GM18502 (cell line): Measurements from ENCODE around the gene SLC35E2B.
A peak's percentile ranks its signal among the peaks of the same experiment; 100 is the strongest.
"Not testable (repeated sequence)": the region's sequence is repeated elsewhere in the genome, so short reads cannot be mapped to it uniquely, and the experiment has no call there.

Experiments used
- ATAC-seq: cut with Tn5 transposase; IDR thresholded peaks from one replicate; pipeline ENCODE4 v1.9.1; 2021; ENCODE audit warnings: mild to moderate bottlenecking; ENCODE audit not compliant: unreplicated experiment, poor library complexity

Gene SLC35E2B

DNA sequence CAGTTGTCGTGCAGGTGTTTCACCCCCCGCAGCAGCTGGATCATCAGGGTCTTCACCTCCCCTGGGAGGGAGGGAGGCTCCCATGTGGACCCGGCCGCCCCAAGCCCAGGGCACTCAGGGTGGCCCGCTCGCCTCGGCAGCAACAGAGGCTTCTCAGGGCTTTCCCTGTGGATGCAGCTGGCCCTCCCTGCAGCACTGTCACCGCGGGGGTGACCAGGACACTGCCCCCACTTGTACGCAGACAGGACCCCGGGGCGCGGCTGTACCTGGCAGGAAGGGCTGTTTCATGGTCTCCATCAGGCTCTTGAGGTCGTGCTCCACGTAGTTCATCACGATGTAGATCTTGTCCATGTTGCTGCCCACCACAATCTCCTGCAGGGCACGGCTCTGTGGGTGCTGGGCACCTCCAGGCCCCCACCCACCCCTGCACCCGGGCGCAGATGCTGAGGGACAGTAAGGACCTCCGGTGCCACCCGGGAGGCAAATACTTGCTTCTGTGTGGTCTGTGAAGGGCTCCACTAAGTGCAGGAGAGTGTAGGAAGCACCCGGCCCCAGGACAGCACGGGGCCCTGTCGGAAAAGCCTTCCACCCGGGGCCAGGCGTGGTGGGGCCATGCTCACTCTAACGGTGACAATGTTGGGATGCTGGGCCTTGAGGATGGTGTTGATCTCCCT lies 11.8 kb upstream of the SLC35E2B start:
- ATAC-seq = not testable (repeated sequence)

DNA sequence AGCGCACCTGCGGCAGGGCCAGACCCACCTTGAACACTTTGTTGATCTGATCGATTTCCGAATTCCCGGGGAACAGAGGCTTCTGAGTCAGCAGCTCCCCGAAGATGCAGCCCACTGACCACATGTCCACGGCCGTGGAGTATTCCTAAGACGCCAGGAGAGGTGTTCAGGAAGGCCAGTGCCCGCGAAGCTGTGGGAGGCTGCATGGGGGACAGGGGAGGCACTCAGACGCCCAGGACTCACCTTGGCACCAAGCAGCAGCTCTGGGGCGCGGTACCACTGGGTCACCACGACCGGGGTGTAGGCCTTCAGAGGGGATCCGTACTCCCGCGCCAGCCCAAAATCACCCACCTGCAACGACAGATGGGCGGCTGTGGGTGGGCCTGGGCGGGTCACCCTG lies 11.2 kb upstream of the SLC35E2B start:
- no peak for ATAC-seq

DNA sequence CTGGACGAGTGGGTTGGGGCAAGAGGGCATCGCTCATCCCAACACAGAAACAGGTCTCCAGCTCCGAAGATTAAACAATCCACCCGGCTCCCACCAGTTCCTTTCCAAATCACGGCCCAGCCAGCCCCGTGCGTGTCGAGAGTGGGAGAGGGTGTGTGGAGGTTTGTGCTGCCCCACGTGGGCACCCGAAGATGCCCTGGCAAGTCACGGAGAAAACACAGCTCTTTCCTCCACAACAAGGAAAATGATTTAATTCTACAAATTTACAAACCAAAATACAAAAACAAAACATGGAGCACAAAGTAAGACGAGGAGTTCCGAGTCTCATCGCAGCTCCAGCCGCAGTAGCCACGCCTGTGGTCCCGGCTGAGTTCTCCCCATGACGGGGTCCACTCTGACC lies 9.9 kb upstream of the SLC35E2B start:
- ATAC-seq = not testable (repeated sequence)

DNA sequence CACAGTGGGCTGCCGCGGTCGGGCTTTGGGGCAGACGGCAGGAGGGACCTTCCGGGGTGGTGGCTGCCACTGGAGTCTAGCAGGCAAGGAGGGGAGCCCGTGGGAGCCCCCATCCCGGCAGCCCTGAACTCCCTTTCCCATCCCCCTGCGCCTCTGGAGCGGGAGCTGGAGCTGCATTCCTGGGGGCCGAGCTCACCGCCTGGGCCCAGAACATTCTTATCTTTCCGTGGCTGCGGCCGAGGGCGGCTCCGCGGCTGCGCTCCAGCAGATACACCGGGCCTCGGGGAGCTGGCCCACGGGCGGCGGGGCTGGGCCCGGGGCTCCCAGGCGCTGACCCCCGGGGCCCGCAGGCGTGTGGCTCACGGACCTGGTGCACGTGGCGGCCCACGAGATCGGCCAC lies 8.0 kb upstream of the SLC35E2B start:
- not testable (repeated sequence) for ATAC-seq

DNA sequence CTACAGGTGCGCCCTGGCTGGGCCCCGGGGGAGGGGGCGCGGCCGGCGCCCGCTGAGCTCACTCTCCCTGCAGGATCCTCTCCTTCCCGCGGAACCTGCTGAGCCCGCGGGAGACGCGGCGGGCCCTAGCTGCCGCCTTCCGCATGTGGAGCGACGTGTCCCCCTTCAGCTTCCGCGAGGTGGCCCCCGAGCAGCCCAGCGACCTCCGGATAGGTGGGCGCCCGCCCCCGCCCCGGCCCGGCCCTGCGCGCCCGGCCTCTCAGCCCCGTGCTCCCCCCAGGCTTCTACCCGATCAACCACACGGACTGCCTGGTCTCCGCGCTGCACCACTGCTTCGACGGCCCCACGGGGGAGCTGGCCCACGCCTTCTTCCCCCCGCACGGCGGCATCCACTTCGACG lies 7.5 kb upstream of the SLC35E2B start:
- ATAC-seq = not testable (repeated sequence)

DNA sequence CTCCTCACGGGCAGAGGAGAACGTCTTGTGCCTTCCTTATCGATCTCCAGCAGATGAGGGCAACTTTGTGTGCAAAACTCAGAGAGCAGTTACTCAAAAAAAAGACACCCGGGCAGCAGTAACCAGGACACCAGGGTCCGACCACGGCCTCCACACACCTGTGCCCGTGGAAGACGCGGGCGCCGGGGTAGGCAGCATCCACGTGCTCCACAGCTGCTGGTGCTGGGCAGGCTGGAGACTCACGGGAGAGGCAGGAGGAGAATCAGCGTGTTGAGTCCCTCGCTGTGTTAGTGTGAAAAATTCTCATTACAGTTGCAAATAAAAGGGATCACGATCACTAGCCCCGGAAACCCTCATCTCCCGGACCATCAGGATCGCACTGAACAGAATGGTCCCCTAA lies 6.5 kb upstream of the SLC35E2B start:
- ATAC-seq = not testable (repeated sequence)

DNA sequence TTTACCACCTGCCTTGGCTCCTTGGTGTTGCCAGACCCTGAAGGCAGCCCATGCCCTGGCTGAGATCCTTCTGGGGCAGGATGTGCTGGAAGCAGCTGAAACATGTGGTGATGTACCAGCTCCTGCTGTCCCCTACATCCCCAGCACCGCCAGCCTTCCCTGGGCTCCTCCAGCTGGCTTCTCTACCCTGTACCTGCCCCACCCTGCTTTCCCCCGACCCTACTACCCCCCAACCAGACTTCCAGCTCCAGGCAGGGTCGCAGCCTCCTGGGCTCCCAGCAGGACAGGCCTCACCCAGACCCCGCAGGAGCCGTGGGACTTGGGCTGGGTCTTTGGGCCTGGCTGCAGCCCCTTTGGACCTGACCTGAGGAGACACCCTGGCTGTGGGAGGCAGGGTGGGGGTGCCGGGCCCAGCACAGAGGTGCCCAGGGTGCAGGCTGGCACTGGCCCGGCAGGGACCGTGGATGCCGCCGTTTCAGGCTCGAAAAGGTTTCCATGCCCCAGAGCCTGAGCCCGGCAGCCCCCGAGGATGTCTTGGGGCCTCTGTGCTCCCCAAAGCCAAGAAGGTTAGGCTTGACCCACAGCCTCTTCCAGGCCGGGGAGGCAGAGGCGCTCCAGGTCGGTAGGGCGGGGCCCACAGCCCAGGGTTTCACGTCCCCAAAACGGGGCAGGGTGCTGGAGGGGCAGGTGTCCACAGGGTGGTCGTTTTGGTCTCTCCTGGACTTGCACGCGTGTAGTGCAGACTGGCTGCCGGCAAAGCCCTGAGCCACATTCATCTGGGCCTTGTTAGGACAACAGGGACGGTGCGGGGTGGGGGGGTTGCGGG lies 5.0 kb upstream of the SLC35E2B start:
- not testable (repeated sequence) for ATAC-seq

DNA sequence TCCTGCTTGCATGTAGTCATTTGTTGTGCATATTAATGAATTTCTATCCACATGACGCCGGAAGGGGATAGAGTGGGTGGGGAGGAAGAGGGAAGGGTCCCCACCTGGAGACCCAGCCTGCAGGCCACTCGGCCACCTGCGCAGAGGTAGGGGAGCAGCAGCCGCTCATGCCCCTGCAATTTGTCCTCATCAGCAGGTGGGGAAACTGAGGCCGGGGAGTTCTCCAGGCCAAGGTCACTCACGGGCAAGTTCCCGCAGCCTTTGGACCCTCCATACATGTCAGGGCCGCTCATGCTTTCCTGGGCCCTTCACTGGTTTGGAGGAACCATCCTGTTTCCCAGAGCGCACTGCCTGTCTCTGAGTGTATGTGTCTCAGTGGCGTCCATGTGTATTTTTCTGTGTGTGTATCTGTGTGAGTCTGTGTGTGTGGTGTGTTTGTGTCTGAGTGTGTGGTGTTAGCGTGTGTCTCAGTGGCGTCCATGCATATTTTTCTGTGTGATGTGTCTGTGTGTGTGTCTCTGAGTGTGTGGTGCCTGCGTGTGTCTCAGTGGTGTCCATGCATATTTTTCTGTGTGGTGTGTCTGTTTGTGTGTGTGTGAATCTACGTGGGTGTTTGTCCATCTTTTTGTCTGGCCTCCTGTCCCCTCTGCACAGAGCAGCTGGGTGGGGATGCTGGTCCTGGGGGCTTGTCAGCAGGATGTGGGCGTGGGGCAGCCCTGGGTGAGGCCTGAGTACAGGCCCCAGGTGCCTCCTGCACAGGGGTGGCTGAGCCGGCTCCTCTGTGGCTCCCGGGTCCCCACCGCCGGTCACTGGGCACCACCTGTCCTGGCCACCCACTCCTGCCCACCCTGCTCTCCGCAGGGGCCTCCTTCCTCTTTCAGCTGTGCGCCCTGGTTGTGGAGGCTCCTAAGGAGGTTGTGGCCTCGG lies 4.1 kb upstream of the SLC35E2B start:
- not testable (repeated sequence) for ATAC-seq

DNA sequence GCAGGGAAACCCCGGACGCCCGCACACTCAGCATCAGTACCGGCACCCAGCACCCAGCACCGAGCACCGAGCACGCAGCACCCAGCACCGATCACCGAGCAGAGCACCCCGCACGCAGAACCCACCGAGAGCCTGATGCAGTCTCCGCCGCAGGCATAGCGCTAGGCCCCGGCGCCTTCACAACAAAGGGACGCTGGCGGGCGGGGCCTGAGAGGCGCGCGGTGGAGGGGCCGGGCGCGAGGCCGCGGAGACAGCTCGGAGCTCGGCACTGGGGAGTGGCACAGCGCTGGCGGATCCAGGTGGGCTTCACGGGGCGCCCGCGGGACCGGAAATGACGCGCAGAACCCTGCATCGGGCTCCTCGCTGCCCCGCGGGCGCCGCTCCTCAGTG lies 276 bp downstream of the SLC35E2B start:
- ATAC-seq = peak; percentile 39

DNA sequence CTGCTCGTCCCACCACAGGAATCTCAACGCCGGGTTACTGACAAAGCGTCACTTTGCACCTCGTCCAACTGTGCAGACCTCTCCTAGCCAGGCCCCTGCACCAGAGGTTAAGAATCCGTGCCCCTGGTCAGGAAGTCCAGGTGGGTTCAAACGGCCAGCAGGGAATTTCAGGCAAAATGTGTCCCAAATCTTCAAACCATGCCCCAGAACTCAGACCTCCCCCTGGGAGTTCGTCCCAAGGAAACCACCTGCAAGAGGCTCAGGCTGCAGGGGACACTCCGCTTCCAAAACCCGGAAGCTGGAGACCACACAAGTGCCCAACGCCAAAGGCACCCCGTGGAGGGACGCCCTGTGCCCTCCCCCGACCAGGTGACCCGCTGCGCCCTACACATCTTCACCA lies 1.2 kb downstream of the SLC35E2B start:
- not testable (repeated sequence) for ATAC-seq

DNA sequence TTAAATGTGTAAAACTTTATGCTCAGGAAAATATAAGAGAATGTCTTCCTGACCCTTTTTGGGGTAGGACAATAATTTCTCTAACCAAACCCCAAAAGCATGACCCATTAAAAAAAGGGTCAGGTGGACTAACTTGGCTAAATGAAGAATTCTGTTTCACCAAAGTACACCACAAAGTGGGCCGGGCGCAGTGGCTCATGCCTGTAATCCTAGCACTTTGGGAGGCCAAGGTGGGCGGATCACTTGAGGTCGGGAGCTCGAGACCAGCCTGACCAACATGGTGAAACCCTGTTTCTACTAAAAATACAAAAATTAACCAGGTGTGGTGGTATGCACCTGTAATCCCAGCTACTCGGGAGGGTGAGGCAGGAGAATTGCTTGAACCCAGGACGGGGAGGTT lies 3.1 kb downstream of the SLC35E2B start:
- not testable (repeated sequence) for ATAC-seq

DNA sequence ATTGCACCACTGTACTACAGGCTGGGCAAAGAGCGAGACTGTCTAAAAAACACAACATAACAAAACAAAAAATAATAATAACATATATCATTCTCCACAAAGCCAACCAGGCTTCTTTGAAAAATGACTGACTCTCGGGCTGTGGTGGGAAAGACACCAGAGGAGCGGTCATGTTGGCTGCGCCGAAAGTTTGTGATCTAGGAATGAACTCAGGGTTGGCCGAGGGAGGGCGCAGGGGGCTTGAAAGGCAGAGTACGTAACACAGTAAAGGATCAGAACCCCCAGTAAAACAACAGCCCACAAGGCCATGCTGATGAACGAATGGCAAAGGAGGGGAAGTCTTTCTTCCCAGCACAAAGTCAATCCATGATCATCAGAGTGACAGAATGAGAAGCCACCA lies 4.7 kb downstream of the SLC35E2B start:
- no peak for ATAC-seq

DNA sequence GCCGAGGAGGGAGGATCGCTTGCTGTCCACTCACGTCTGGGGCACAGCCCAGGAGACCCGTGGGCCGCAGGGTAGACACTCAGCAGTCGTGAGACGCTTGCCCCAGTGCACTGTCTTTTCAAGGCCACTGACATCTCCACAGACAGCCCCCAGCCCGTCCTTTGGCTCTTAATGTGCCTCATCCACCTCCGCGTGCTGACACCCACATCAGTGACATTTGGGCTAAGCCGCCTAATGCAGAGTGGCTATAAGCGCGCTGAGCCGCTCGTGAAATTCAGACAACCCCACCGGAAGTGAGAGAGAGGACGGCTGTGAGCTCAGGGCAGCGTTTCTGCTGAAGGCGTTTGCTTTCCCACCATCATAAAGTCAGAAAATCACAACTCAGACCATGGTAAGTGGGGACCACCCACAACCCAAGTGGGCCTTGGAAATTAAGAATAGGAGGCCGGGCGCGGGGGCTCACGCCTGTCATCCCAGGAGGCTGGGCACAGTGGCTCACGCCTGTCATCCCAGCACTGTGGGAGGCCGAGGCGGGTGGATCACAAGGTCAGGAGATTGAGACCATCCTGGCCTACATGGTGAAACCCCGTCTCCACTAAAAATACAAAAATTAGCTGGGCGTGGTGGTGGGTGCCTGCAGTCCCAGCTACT lies 8.4 kb downstream of the SLC35E2B start:
- no peak for ATAC-seq

DNA sequence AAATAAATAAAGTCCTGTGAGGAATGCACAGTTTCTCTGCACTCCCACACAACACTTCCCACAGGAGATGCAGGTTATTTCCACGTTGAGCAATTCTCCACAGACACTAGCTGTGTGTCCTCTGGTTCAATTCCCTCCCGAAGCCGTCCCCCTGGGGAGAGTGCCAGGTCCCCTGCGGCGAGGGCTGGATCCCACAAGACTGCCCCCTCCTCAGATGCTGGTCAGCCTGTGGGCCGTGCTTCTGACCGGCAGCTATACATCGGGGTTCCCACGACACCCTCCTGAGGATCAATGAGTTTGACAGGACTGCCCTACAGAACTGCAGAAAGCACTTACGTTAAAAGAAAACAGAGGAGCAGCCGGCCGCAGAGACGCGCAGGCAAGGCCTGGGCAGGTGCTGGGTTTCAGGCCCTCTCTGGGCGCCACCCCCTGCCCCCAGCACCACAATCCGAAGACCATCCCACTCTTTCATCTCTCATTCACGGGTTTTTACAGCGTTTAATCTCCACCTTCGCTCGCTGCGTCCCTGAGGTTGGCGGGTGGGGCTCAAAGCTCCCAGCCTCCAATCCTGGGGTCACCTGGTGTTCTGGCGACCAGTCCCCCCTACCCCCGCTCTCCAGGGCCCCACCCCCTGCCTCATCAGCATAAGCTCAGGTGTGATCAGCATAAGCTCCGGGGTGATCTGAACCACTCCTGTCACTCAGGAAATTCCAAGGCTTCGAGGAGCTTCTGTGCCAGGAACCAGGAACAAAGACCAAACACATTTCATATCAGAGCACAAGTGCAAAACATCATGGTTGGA lies 9.3 kb downstream of the SLC35E2B start:
- ATAC-seq = no peak

DNA sequence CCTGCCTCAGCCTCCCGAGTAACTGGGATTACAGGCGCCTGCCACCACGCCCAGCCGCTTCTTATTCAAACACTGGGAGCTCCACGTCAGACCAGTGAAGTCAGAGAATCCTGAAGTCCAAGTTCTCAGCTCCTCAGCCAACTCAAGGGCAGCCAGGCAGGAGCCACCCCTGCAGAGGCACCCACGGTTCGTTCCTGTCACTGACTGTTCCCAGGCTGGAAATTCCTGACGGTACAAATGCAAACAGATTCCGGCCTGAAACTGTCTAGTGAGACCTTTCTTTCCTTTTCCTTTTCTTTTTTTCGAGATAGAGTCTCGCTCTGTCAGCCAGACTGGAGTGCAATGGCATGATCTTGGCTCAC lies 11.7 kb downstream of the SLC35E2B start:
- no peak for ATAC-seq

DNA sequence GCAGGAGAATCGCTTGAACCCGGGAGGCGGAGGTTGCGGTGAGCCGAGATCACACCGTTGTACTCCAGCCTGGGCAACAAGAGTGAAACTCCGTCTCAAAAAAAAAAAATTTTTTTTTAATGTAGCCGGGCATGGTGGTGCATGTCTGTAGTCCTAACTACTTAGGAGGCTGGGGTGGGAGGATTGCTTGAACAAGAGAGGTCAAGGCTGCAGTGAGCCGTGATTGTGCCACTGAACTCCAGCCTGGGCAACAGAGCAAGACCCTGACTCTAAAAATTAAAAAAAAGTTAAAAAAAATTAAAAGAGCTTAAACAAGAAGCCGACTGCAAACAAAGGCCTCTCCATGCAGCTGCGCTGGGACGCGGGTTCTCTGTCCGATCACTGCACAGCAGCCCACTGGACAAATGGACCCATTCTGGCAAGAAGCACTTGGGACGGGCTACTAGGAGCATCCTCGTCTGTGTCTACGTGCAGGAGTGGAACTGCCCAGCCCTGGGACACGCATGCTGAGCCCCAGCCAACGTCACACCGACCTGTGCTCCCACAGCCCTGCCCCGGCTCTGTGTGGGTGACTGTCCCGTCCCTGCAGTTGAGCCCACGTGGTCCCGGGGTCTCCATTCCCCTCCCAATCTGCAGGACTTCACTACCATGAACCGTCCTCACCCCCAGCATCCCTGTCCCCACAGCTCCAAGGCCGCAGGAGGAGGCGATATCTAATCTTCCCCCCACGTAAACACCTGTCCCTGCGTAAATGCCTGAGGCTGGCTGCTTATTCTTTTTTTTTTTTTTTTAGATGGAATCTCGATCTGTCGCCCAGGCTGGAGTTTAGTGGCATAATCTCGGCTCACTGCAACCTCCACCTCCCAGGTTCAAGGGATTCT lies 12.3 kb downstream of the SLC35E2B start:
- no peak for ATAC-seq

DNA sequence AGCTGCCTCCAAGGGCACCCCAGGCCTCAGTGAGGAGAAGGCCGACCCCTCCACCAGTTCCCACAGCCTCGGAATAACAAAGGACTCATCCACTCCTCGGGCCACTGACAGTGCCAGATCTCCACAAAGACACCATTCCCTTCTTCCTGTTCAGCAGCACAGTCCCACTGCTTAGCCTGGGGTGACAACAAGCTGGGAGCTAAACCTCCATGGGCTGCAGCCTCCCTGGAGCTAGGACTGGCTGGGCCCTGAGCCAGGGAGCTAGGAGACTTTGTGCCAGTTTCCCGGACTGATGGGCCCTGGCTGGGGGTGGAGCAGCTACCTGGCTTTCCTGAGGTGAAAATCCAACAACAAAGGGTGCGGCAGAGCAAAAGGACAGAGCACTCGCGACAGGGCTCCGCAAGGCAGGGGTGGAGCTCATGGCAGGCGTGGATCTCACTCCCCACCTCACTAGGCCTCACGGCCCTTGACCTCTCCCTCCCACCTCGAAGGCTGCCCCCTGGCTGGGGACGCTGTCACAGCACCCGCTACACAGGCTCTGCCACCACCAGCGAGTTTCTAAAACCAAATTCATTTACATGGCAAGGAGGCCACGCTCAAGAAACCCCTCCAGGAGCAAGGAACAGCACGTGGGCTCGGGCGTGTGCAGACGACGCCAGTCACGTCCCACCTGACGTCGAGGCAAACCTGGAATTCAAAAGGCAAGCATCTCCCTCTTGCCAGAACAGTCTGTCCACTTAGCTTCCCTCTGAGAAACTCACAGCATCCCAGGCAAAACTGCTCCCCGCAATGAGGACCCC lies 13.8 kb downstream of the SLC35E2B start:
- no peak for ATAC-seq
